C4-2B (cell line): ENCODE data around the gene PLXNA4.

ENCODE experiments used
- H3K27ac ChIP-seq: fragments of 450-650 bp; 2 replicates; pipeline ENCODE4 v1.5.1; 2017
- CTCF ChIP-seq: fragments of 450-650 bp; conservative IDR thresholded peaks from 2 replicates; pipeline ENCODE4 v1.5.1; 2017; ENCODE audit warnings: mild to moderate bottlenecking
- ZFX ChIP-seq: fragments of 450-650 bp; IDR thresholded peaks from 2 replicates; pipeline ENCODE4 v1.6.1; 2017

PLXNA4 gene

GRCh38 chr7:132197772-132198171 lies 378.5 kb downstream of the PLXNA4 start:
- H3K27ac ChIP-seq: no peak overlapping the region
- TF ChIP-seq CTCF: no peak
- TF ChIP-seq ZFX: no peak

- TF ChIP-seq CTCF (no peak), ZFX (no peak)
- no peak overlapping the region for H3K27ac ChIP-seq
Measured at GRCh38 chr7:132193898-132194297, 382.4 kb downstream of the PLXNA4 start.

- no peak overlapping the region for H3K27ac ChIP-seq
- TF ChIP-seq CTCF (no peak), ZFX (no peak)
Measured at GRCh38 chr7:132192809-132193208, 383.5 kb downstream of the PLXNA4 start.

- H3K27ac ChIP-seq: no peak overlapping the region
- TF ChIP-seq ZFX (no peak), CTCF (no peak)
Measured at GRCh38 chr7:132191418-132191817, 384.9 kb downstream of the PLXNA4 start.

GRCh38 chr7:132190683-132191082 lies 385.6 kb downstream of the PLXNA4 start:
- TF ChIP-seq CTCF: no peak
- TF ChIP-seq ZFX: no peak
- no peak overlapping the region for H3K27ac ChIP-seq

- H3K27ac ChIP-seq: no peak overlapping the region
- TF ChIP-seq CTCF (no peak), ZFX (no peak)
Measured at GRCh38 chr7:132189881-132190280, 386.4 kb downstream of the PLXNA4 start.

GRCh38 chr7:132187869-132188789 lies 388.1 kb downstream of the PLXNA4 start:
- TF ChIP-seq CTCF: no peak
- no peak for TF ChIP-seq ZFX
- H3K27ac ChIP-seq: no peak overlapping the region
